Raji (cell line): ENCODE data around the gene AGT.

Source experiments
- POLR2A ChIP-seq: IDR thresholded peaks from 2 replicates; pipeline ENCODE4 v1.6.1; 2011; ENCODE audit warnings: low read depth, low read length, control low read depth; ENCODE audit not compliant: insufficient read depth

AGT gene

DNA sequence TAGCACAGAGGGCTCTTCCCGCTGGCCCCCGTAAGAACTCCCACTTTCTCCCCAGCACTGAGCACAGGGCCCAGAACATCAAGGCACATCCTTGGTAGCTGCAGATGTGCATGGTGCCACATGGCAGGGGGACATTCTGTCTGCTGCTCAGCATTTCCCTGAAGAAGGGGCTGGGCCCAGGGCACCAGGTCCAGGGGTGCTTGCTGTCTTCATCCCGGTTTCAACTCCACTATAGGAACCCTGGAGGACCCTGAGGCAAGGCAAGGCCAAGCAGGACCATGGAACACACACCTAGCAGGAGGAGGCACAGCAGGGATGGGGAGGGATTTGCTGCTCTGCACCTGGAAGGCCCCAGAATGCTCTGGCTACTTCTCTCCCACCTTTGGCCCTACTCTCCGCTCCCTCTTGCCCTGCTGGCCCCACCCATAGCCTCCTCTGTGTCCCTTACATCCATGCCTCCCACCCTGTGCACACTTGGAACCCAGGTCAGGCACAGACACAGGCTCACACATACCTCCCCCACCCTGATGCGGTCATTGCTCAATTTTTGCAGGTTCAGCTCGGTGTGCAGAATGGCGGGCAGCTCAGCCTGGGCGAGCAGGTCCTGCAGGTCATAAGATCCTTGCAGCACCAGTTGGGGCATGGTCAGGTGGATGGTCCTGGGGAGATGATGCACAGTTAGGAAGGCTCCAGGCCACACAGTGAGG, 10.1 kb downstream of the AGT start:
- no peak for TF ChIP-seq POLR2A

DNA sequence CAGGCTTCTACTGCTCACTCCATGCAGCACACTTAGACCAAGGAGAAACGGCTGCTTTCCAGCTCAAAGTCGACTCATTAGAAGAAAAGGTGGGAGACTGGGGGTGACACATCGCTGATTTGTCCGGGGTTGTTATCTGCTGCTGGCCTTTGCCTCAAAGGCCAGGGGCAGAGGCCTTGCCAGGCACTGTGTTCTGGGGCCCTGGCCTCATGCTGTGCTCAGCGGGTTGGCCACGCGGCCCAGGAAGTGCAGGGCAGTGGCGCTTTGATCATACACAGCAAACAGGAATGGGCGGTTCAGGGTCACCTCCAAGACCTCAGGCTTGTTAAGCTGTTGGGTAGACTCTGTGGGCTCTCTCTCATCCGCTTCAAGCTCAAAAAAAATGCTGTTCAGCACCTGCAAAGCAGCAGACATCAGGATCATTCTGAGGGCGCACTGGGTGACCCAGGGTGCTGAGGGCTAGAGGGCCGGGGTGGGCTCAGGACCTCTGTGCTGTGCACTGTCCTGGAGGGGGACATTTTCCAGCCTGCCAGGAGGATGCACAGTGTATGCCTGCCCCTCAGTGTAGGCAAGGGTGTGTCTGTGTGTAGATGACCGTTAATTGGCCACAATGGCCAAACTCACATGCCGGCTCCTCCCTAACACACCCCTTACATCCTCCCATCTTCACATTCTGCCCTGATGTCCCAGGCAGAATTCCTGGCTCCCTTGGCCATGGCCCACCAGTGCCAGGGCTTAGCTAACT, 10.8 kb downstream of the AGT start:
- TF ChIP-seq POLR2A = no peak

DNA sequence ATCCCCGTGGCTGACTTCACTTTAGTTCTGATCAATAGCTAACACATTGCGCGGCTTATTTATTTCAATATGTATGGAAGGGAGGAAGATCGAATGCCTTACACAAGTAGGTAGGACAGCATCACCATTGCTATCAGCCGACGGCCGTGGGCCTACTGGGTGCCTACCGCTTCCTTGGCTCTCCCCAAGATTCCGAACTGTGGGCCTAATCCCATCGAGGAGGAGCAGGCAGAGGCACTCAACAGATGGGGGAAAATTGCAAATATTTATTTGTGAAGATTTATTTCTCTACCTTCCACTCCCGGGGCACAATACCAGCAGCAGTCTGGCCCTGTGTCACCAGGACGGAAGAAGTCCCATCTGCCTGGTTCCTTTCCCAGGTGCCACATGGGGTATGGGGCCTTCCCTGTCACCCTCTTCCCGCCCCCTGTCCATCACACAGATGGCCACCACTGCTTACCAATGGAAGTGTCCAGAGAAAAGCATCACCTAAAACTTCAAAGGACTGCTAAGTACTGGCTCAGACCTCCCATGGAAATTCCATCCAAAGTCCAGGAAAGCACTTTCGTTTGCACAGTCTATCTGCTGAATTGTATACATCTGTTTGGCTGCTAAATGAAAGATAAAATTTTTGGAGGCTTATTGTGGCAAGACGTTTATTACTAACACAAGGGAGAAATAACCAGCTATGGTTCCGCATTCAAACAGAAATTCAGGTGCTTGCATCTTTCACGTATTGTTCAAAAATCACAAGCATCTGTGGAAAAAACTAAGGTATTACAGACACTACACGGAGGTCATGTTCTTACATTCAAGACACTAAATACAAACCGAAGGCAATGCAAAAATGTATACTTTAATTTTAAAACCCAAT, 11.8 kb downstream of the AGT start:
- TF ChIP-seq POLR2A = no peak

DNA sequence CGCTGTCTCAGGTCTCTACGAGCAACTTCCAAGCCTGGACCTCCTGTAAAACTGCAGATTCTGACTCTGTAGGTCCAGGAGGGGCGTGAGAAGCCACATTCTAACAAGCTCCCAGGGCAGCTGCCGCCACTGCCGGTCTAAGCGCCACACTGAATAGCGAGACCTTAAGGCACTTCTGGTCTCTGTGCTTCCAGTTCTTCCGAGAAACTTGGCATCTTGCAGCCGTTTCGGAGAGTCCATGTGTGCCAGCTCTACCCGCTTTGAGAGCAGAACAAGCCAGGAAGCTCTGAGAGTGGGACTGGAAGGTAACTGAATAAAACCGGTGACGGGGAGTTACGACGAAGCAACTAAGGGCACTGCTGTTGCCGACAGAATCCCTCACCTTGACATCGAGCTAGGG, 12.5 kb downstream of the AGT start:
- no peak for TF ChIP-seq POLR2A

DNA sequence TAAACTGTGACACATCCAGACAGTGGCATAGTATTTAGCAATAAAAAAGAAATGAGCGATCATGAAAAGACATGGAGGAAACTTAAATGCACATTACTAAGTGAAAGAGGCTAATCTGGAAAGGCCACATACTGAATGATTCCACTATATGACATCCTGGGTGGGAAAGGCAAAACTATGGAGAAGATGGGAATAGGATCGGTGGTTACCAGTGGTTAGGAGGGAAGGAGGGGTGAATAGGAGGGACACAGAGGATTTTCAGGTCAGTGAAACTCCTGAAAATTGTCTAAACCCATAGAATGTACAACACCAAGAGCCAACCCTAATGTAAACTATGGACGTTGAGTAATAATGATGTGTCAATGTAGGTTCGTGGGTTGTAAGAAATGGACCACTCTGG, 13.8 kb downstream of the AGT start:
- TF ChIP-seq POLR2A = no peak

DNA sequence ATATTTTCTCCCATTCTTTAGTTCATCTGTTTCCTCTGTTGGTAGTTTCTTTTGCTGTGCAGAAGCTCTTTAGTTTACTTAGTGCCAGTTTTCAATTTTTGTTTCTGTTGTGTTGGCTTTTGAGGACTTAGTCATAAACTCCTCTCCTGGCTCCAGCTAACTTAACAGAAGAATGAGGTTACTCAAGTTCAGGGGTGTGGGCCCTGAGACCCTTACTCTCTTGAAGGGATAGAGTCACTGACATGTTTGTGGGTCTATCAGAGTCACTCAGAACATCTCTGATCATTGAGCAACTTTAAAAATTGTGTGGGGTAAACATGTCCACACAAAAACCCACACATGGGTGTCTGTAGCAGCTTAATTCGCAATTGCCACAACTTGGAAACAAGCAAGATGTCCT, 14.2 kb downstream of the AGT start:
- no peak for TF ChIP-seq POLR2A

DNA sequence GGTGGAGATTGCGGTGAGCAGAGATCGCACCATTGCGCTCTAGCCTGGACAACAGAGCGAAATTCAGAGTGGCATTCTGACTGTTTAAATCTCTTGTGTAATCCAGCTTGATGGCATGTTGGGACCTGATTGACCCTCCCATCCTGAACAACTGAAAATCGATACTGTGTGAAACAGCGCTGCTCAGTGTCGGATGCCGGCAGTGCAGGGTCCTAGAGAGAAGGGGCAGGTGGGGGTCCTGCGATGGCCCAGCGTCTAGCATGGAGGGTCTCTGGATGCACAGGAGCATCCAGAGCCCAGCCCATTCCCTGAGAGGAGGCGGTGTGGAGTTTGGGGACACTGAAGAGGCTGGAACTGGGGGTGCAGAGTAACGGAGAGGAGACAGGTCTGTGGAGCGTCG, 15.8 kb downstream of the AGT start:
- TF ChIP-seq POLR2A = no peak

DNA sequence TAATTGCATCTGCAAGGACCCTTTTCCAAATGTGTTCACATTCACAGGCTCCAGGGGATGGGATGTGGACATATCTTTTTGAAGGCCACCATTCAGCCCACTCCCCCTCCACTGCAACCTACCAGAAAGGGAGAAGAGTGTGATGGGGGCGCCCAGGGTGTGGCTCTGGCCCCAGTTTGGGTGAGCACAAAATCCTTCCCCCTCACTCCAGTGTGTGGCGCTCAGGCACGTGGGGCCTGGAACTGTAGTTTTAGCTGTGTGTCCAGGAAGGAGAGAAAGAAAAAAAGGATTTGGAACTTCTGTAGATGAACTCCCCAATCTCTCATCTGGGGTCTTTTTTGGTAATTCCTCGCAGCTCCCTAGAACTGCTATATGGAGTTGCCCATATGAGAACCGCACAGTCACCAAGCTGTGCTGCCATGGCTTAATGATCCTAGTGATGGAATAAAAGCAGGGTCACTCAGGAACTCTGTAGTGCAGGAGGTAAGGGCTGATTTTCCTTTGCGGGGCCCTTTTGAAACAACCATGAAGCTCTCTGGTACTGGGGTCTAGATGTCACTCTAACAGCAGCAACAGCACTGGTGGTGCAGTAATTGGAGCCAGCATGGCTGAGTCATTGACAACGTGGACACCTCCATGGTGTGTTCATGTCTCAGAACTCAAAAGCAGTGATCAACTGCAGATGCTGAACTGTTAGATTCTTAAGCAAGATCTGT, 17.0 kb downstream of the AGT start:
- no peak for TF ChIP-seq POLR2A

DNA sequence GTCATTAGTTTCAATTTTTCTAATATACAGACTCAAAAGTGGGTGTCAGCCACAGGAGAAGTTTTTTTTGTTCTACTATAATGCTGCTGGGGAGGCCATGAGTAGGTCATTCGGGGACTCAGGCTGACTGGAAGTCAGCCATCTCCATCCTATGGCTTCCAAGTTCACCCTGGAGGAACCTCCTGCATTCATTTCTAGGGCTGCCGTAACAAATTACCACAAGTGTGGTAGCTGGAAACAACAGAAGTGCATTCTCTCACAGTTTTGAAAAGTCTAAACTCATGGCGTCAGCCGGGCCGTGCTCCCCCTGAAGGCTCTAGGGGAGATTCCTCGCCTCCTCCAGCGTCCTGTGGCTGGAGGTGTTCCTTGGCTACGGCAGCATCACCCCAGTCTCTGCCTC, 17.7 kb downstream of the AGT start:
- no peak for TF ChIP-seq POLR2A

DNA sequence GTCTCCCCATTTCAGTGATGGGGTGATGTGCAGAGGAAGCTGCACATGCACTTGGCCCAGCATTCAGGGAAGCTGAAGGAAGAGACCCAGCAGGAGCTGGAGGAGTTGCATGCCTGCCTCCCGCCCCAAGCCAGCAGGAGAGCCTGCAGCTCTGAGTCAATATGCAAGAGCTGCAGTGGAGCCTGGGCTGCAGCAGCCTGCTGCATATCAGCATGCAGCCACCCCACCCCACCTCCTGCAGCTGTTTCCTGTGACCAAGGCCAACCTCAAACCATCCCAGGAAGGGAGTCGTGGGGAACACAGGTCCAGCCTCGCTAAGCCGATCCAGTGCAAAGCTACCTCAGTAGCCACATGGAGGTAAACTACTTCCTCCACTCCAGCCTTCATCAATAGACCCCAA, 18.9 kb downstream of the AGT start:
- no peak for TF ChIP-seq POLR2A

DNA sequence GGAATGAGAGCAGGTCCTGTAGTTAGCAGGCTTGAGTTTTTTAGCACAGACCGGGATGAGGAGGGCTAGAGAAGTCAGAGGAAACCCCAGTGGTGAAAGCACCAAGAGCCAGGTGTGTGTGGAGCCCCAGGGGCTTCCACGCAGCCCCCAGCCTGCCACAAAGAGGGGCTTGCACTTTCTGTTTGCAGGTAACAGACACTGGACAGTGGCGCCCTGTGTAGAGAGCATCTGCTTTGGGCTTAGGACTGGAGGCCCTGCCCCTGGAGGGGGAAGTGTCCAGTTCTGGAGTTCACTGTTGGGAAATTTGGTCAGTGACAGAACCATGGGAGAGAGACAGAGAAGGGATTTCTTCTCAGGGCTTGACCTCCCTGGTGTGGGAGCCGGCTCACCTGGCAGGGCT, 19.5 kb downstream of the AGT start:
- TF ChIP-seq POLR2A = no peak

DNA sequence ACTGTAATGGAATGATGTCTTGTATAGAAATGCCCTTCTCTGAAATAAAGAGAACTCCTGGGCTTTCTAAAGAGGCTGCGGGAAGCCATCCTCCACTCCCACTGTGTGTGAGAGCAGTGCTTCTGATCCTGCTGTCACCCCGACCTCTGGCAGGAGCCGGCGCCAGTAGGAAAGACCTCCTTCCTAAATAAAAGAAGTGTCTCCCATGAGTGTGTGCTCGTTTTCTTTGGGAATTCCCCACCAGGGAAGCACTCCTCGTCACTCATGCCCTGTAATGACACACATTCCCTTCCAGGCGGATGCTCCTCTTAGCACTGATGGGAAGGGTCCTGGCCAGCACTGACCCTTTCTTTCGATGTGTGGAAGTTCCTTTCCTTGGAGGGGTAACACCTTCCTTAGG, 20.1 kb downstream of the AGT start:
- TF ChIP-seq POLR2A = no peak

DNA sequence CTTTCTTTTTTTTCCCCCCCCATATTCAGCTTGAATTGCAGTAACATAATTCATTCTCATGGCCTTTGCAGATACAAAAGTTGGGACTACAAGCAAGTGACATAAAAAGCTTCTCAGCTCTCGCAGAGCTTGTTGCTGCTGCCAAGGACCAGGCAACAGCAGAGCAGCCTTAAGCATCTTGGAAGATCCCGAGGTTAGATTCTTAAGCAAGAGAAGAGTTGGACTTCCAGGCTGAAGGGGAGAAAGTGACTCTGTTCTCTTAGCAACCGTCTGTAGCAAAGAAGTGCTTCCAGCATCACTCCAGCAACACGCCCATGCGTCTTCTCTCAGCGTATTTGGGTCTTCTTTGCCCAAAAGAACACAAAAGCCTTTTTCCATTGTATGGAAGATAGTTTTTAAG, 20.7 kb downstream of the AGT start:
- no peak for TF ChIP-seq POLR2A

DNA sequence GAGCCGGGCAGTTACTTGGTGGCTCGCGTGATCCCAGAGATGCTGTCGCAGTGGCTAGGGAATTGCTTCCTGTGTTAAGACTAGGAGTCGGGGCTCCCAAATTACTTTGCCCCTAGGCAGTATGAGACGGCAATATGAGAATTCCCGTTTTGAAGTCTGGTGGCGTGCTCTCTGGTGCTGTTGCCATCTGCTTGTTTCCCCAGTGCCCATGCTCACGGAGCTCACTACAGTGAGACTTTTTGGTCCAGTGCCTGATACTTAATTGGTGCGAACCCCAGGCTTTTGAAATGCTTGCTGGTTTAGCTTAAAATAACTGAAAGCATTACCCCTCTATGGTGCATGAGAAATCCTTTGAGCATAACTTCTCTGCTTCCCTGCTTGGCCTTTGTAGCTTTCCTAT, 22.3 kb downstream of the AGT start:
- TF ChIP-seq POLR2A = no peak

DNA sequence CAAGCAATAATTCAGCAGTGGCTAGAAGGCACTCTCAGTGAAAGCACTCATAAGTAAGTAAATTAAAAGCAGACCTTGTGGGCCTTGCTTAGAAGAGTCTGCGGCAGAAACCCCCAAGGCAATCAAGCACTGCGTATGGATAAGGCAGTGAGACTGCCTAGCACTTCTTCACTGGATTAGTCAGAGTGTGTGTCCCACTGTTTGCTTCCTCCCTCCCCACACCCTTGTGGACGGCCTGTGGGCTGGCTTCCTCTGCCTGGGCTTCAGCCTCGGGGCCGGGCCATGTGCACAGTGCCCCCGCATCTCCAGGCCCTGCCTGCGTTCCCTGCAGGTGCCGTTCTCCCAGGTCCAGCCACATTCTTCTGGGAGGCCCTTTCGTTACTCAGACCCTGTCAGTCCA, 23.8 kb downstream of the AGT start:
- TF ChIP-seq POLR2A = no peak
